HepG2 (cell line): ENCODE measurements around the gene TPRN.

Experiments
- AHR ChIP-seq: IDR thresholded peaks from 2 replicates; pipeline ENCODE4 v1.6.1; 2018; ENCODE audit warnings: missing genetic modification reagents, missing compliant biosample characterization
- ZFP37 ChIP-seq: sonication (generic); formaldehyde crosslinking; IDR thresholded peaks from 2 replicates; pipeline ENCODE4 v1.4.0; 2020; ENCODE audit warnings: missing genetic modification reagents, borderline replicate concordance
- ZNF138 ChIP-seq: sonication (generic); formaldehyde crosslinking; IDR thresholded peaks from 2 replicates; pipeline ENCODE4 v1.5.0; 2020; ENCODE audit warnings: mild to moderate bottlenecking, low read depth, missing genetic modification reagents
- ZNF274 ChIP-seq: sonication (generic); formaldehyde crosslinking; IDR thresholded peaks from 2 replicates; pipeline ENCODE4 v1.5.1; 2020; ENCODE audit warnings: mild to moderate bottlenecking, missing genetic modification reagents
- TF ChIP-seq, protein P1 (sequence below): sonication (generic); formaldehyde crosslinking; IDR thresholded peaks from 2 replicates; pipeline ENCODE4 v1.5.0; 2020; ENCODE audit warnings: mild to moderate bottlenecking, missing genetic modification reagents, moderate library complexity
- TF ChIP-seq, protein P2 (sequence below): sonication (generic); formaldehyde crosslinking; IDR thresholded peaks from 2 replicates; pipeline ENCODE4 v1.8.1; 2022; ENCODE audit warnings: mild to moderate bottlenecking, missing genetic modification reagents

DNA sequence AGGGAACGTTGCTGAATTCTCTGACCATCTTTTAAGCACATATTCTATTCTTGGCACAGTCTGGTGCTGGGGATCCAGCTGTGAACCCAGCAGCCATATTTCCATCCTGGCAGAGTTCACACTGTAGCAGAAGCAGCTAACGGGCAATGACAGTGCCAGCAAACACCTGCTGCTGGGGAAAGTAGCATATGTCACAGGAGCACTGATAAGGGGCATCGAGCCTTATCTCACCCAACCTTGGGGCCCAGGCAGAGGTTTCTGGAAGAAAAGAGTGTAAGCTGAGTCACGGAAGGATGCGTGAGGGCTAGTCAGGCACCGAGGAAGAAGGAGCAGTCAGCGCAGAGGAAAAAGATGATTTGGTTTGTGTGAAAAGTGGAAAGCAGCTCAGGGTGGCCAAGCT, 6.1 kb upstream of the TPRN start:
- TF ChIP-seq ZFP37 (CRISPR knock-in tag) = no peak
- TF ChIP-seq AHR = no peak
- no peak for TF ChIP-seq ZNF274 (CRISPR knock-in tag)
- TF ChIP-seq ZNF138 (CRISPR knock-in tag) = no peak
- TF ChIP-seq, protein P1, sequence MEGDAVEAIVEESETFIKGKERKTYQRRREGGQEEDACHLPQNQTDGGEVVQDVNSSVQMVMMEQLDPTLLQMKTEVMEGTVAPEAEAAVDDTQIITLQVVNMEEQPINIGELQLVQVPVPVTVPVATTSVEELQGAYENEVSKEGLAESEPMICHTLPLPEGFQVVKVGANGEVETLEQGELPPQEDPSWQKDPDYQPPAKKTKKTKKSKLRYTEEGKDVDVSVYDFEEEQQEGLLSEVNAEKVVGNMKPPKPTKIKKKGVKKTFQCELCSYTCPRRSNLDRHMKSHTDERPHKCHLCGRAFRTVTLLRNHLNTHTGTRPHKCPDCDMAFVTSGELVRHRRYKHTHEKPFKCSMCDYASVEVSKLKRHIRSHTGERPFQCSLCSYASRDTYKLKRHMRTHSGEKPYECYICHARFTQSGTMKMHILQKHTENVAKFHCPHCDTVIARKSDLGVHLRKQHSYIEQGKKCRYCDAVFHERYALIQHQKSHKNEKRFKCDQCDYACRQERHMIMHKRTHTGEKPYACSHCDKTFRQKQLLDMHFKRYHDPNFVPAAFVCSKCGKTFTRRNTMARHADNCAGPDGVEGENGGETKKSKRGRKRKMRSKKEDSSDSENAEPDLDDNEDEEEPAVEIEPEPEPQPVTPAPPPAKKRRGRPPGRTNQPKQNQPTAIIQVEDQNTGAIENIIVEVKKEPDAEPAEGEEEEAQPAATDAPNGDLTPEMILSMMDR = no peak
- TF ChIP-seq, protein P2, sequence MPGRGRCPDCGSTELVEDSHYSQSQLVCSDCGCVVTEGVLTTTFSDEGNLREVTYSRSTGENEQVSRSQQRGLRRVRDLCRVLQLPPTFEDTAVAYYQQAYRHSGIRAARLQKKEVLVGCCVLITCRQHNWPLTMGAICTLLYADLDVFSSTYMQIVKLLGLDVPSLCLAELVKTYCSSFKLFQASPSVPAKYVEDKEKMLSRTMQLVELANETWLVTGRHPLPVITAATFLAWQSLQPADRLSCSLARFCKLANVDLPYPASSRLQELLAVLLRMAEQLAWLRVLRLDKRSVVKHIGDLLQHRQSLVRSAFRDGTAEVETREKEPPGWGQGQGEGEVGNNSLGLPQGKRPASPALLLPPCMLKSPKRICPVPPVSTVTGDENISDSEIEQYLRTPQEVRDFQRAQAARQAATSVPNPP = no peak
